A549 (cell line): ENCODE measurements around the gene CUL7.

Source experiments
- CEBPB ChIP-seq, 2 experiments: fragments of >200 bp in 1 of 2; sonication (Bioruptor Twin) in 1 of 2; formaldehyde crosslinking in 1 of 2; IDR thresholded peaks; 2 replicates each; pipeline ENCODE4 v1.6.1; 2012 to 2016
- CTCF ChIP-seq: fragments of >200 bp; sonication (Bioruptor Twin); formaldehyde crosslinking; IDR thresholded peaks from 3 replicates; pipeline ENCODE4 v1.5.1; 2016
- EP300 ChIP-seq, 2 experiments: fragments of >200 bp; sonication (Bioruptor Twin); formaldehyde crosslinking; IDR thresholded peaks; 2 replicates in 1 of 2; 3 replicates in 1 of 2; pipeline ENCODE4 v1.6.1; 2016 to 2017
- POLR2A ChIP-seq: IDR thresholded peaks from 2 replicates; pipeline ENCODE4 v1.6.1; 2012; ENCODE audit warnings: mild to moderate bottlenecking, low read length
- RAD21 ChIP-seq, 2 experiments: fragments of >200 bp in 1 of 2; sonication (Bioruptor Twin) in 1 of 2; formaldehyde crosslinking in 1 of 2; IDR thresholded peaks in 1 of 2; conservative IDR thresholded peaks in 1 of 2; 2 replicates in 1 of 2; 3 replicates in 1 of 2; pipeline ENCODE4 v1.6.1; 2012 to 2018; ENCODE audit warnings: inconsistent platforms in 1 of 2
- RCOR1 ChIP-seq: fragments of 150-350 bp; IDR thresholded peaks from 2 replicates; pipeline ENCODE4 v1.6.1; 2014; ENCODE audit warnings: antibody characterized with exemption, low read length, low read depth
- RFX5 ChIP-seq: fragments of 450-650 bp; IDR thresholded peaks from 2 replicates; pipeline ENCODE4 v1.7.1; 2014; ENCODE audit warnings: antibody characterized with exemption, mild to moderate bottlenecking, moderate library complexity
- SMC3 ChIP-seq: fragments of >200 bp; sonication (Bioruptor Twin); formaldehyde crosslinking; IDR thresholded peaks from 3 replicates; pipeline ENCODE4 v1.6.1; 2018; ENCODE audit warnings: inconsistent platforms
- TF ChIP-seq, protein P1 (sequence below): IDR thresholded peaks from 2 replicates; pipeline ENCODE4 v1.6.1; 2012

DNA sequence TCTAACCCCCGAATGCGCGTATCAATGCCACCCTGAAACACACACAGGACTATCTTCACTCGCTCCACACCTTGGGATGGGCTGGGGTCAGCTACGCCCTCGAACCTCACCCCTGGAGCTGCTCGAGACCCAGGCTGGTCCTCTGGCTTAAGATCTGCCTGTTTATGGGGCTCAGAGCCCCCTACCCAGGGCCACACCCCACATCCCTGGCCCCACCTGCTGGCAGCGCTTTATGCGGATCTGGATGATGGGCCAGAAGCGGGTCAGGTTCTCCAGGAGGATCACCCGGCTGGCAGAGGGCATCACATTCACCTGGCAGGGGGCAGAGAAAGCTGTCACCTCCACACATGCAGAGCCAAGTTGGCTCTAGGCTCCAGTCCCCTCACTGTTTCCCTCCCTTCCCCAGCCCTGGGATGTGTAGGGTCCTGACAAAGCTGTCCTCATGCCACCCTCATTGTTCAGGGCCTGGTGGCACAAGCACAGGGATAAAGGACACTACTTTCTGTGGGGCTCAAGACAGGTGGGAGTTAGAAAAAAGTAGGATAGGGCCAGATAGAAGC is 8.2 kb downstream of the CUL7 start:
- no peak for TF ChIP-seq RAD21 (conservative IDR thresholded peaks at IDR 0.05 in 1 of 2, IDR thresholded peaks at IDR 0.05 in 1 of 2)
- TF ChIP-seq RCOR1: no peak
- no peak for TF ChIP-seq CTCF
- no peak for TF ChIP-seq SMC3
- no peak for TF ChIP-seq POLR2A
- TF ChIP-seq, protein P1, sequence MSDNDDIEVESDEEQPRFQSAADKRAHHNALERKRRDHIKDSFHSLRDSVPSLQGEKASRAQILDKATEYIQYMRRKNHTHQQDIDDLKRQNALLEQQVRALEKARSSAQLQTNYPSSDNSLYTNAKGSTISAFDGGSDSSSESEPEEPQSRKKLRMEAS: no peak
- TF ChIP-seq EP300 (IDR thresholded peaks at IDR 0.05): no peak
- TF ChIP-seq RFX5: no peak
- TF ChIP-seq CEBPB (IDR thresholded peaks at IDR 0.05): no peak
